ENCODE measurements around the gene HSP90AA1. TPM values are rescaled to one million over a fixed set of nuclear protein-coding genes. Genes with fewer than 3 reads are reported as not detected.

Gene HSP90AA1
- total and polyA plus RNA-seq, 12 donors, result 315 to 612 (median 451) TPM

DNA sequence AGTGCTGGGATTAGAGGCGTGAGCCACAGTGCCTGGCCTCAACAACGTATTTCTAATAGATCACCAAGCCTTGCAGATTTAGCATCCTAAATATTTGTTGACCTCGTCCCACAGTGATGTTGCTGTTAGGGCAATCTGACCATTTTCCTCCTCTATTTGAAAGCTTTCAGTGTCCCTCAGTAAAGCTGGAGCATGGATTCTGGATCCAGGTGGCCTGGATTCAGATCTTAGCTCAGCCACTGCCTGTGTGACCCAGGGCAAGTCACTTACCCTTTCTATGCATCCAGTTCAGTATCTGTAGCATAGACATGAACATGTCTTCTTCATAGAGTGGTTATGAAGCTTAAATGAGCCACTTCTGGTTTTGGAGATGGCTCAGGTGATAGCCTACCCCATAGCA lies 3.9 kb upstream of the HSP90AA1 start:
- Histone ChIP-seq H3K4me1 (peaks cover 0 to 19% (median 14%) of the 10 kb centered on the region in 9 donors), H3K9me3 (no peaks in the 10 kb centered on the region), H3K36me3 (peaks cover 0 to 4% (median 0%) of the 10 kb centered on the region in 9 donors), H3K27ac (no peak overlapping the region), H3K27me3 (no peaks in the 10 kb centered on the region), H3K4me3 (no peak overlapping the region)
- ATAC-seq (no peak), DNase-seq (no peak)
- intact Hi-C loops (cut with DNase I), result loop anchor here in 4 of 10 donors (10.0 kb wide), 2 partner anchors 46 to 386 kb away; no protein-coding TSS in a partner anchor
- WGBS, 2 donors, result 81 to 84% methylated on average over 3 of the region's 3 CpGs
- TF ChIP-seq, protein P1, sequence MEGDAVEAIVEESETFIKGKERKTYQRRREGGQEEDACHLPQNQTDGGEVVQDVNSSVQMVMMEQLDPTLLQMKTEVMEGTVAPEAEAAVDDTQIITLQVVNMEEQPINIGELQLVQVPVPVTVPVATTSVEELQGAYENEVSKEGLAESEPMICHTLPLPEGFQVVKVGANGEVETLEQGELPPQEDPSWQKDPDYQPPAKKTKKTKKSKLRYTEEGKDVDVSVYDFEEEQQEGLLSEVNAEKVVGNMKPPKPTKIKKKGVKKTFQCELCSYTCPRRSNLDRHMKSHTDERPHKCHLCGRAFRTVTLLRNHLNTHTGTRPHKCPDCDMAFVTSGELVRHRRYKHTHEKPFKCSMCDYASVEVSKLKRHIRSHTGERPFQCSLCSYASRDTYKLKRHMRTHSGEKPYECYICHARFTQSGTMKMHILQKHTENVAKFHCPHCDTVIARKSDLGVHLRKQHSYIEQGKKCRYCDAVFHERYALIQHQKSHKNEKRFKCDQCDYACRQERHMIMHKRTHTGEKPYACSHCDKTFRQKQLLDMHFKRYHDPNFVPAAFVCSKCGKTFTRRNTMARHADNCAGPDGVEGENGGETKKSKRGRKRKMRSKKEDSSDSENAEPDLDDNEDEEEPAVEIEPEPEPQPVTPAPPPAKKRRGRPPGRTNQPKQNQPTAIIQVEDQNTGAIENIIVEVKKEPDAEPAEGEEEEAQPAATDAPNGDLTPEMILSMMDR (IDR thresholded peaks at IDR 0.05), result no peak

DNA sequence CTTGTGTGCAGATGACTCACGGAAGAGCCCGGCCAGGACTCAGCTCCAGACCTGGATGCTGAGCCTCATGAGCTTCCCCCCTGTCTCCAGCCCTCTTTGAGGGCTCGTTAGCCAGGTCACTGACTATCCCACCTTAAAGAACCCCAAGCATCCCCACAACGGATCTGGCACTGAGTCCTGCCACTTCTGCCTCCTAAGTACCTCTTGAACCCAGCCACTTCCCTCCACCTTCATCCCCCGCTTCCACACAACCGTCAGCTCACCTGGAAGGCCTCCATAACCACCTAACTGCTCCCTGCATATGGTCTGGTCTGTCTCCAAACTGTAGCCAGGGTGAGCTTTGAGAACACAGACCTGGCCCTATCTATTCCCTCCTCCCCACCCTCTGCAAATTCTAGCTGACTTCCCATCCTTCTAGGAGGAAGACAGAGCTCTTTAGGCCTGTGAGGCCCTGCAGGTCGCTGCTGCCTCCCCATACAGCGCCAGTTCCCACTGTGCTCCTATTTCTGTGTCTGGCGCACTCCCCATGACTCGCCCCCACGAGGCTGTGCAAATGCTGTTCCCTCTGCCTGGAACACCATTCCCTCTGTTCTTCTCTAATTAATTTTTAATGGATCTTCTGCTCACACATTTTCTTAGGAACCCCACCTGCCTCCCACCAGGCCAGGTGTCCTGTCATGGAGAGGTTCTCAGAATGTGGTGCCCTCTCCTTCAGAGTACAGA lies 2.9 kb upstream of the HSP90AA1 start:
- TF ChIP-seq, protein P1 (IDR thresholded peaks at IDR 0.05), result no peak
- H3K4me1 ChIP-seq, result peaks cover 3 to 29% (median 24%) of the 10 kb centered on the region in 9 donors
- peaks cover 0 to 14% (median 9%) of the 10 kb centered on the region in 9 donors for H3K36me3 ChIP-seq
- no peak overlapping the region for H3K27ac ChIP-seq
- no peak for ATAC-seq
- H3K27me3 ChIP-seq, result no peaks in the 10 kb centered on the region
- no peaks in the 10 kb centered on the region for H3K9me3 ChIP-seq
- no peak overlapping the region for H3K4me3 ChIP-seq
- no peak for DNase-seq
- intact Hi-C loops (cut with DNase I), result loop anchor here in 7 of 10 donors (2.0 to 10.0 kb wide), 8 partner anchors 42 to 385 kb away; partner anchors contain the start of genes ZNF839 (in 2 of the 7), DYNC1H1 (in 1 of the 7) and WDR20 (in 1 of the 7)
- 90 to 91% methylated on average over 11 of the region's 11 CpGs for whole genome bisulfite sequencing, 2 donors

DNA sequence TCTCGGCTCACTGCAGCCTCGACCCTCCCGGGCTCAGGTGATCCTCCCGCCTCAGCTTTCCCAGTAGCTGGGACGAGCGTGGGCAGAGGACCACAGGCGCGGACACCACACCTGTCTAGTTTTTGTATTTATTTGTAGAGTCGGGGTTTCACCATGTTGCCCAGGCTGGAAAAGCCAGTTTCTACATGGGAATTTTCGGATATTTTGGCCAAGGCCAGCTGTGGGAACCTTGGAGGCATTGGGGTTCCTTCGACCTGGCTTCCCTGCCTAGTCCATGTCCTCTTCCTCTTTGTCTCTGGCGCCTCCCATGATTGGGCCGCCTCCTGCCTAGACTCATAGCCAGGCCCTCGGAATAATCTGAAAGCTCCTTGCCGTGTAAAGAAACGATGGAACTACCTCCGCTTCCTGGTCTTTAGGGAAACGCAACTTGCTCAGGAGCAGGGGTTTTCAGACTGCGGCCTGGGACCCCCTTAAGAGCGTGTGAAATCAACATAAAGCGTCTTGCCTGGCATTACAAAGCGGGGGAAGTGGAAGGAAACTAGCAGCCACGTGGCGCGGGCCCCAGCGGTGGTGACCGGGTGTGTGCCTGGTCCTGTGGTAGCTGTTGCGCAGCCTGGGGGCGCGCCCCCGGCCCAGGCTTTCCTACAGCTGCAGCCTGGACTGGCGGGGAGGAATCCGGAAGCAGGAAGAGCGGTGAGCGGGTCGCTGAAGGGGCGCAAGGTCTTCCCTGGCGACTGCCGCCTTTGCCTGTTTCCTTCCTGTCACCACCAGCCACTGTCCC lies 1.4 kb upstream of the HSP90AA1 start:
- Histone ChIP-seq H3K27me3 (no peaks in the 10 kb centered on the region), H3K36me3 (peaks cover 0 to 29% (median 25%) of the 10 kb centered on the region in 9 donors), H3K4me1 (peaks cover 5 to 44% (median 40%) of the 10 kb centered on the region in 9 donors), H3K27ac (peak overlapping the region; percentile 98 to 100 (median 100)), H3K9me3 (no peaks in the 10 kb centered on the region), H3K4me3 (peak overlapping the region; percentile 58 to 99 (median 82))
- WGBS, 2 donors, result 33 to 46% methylated on average over 38 to 39 of the region's 39 CpGs
- intact Hi-C loops (cut with DNase I), result loop anchor here in 6 of 10 donors (2.0 to 10.0 kb wide), 6 partner anchors 41 to 227 kb away; partner anchors contain the start of genes ZNF839 (in 2 of the 6), DYNC1H1 (in 1 of the 6) and WDR20 (in 1 of the 6)
- TF ChIP-seq, protein P1 (IDR thresholded peaks at IDR 0.05), result no peak
- ATAC-seq (peak in 7 of 8 donors; percentile 3 to 62 (median 41)), DNase-seq (peak; percentile 51 to 52)

DNA sequence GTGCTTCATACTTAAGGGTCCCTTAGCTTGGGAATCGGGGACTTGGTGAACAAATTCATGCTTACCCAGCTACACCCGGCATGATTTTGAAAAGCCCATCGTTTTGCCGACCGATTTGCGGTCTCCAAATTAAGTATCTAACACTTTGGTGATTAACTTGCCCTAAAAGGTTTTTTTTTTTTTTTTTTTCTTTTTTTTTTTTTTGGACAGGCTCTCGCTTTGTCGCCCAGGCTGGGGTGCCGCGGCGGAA lies 843 bp upstream of the HSP90AA1 start:
- TF ChIP-seq, protein P1 (IDR thresholded peaks at IDR 0.05), result peak in 1 of 9 donors; percentile 5
- intact Hi-C loops (cut with DNase I), result loop anchor here in 6 of 10 donors (2.0 to 10.0 kb wide), 8 partner anchors 40 to 229 kb away; partner anchors contain the start of genes DYNC1H1 (in 2 of the 6), ZNF839 (in 2 of the 6) and WDR20 (in 1 of the 6)

More for the DNA sequence above, 843 bp upstream of the HSP90AA1 start:
- H3K27ac ChIP-seq, result peak overlapping the region; percentile 98 to 100 (median 100)
- no peaks in the 10 kb centered on the region for H3K9me3 ChIP-seq
- no peak for ATAC-seq
- H3K27me3 ChIP-seq, result no peaks in the 10 kb centered on the region
- WGBS, 2 donors, result 8 to 13% methylated on average over 11 of the region's 11 CpGs
- no peak for DNase-seq
- H3K36me3 ChIP-seq, result peaks cover 0 to 35% (median 30%) of the 10 kb centered on the region in 9 donors
- peak overlapping the region; percentile 58 to 99 (median 82) for H3K4me3 ChIP-seq
- H3K4me1 ChIP-seq, result peaks cover 5 to 50% (median 45%) of the 10 kb centered on the region in 9 donors

Measured in heart right ventricle (tissue), 16 donors.